Measurements from ENCODE around the gene HOXC13. TPM values are rescaled to one million over a fixed set of nuclear protein-coding genes. Genes with fewer than 3 reads are reported as not detected.

Gene HOXC13
- total RNA-seq, 2 experiments from 2014 or later: 0.06 TPM; not detected in 1

GRCh38 chr12:53948650-53949593 is 10.3 kb downstream of the HOXC13 start:
- no peak overlapping the region for H3K4me3 ChIP-seq (ENCODE audit: low read depth, low read length, poor library complexity, severe bottlenecking)
- TF ChIP-seq EZH2phosphoT487 (IDR thresholded peaks at IDR 0.05; ENCODE audit: borderline replicate concordance, low read depth, low read length) (no peak), CTCF (conservative IDR thresholded peaks at IDR 0.05; ENCODE audit: low read length) (no peak)
- DNase-seq (ENCODE audit: low spot score): no peak
- H3K36me3 ChIP-seq (ENCODE audit: insufficient read depth, low read length): no peaks in the 10 kb centered on the region
- H3K9me2 ChIP-seq (ENCODE audit: insufficient read depth, low read length): no peaks in the 10 kb centered on the region
- intact Hi-C loops (cut with micrococcal nuclease; ENCODE audit: unreplicated experiment): no loop called here
- no peaks in the 10 kb centered on the region for H3K79me2 ChIP-seq (ENCODE audit: insufficient read depth, low read depth, low read length)
- no peaks in the 10 kb centered on the region for H3K4me1 ChIP-seq (ENCODE audit: insufficient read depth, low read length, poor library complexity, severe bottlenecking)
- ChIA-PET CTCF (ENCODE audit: unreplicated experiment) (interaction anchor here (0.6 kb wide), 1 partner anchor 23 kb away, joined by 3 read pairs; no protein-coding TSS in a partner anchor), POLR2A (no interaction called here)
- H4K20me1 ChIP-seq (ENCODE audit: insufficient read depth, low read length): no peaks in the 10 kb centered on the region; the same call in 1 of the 2 replicates
- no TSS peak for BruUV-seq (replicated peaks)
- no peak overlapping the region for H3K27ac ChIP-seq (ENCODE audit: low read depth, low read length, poor library complexity, severe bottlenecking)
- no peaks in the 10 kb centered on the region for H3K9me3 ChIP-seq (ENCODE audit: low read length)
- H3K4me2 ChIP-seq (ENCODE audit: low read length): no peak overlapping the region
- H2AFZ ChIP-seq (ENCODE audit: low read length): no peak overlapping the region

- Histone ChIP-seq H2AFZ (ENCODE audit: low read length) (no peak overlapping the region), H3K9me3 (ENCODE audit: low read length) (no peaks in the 10 kb centered on the region), H3K4me1 (ENCODE audit: insufficient read depth, low read length, poor library complexity, severe bottlenecking) (no peaks in the 10 kb centered on the region), H3K9me2 (ENCODE audit: insufficient read depth, low read length) (no peaks in the 10 kb centered on the region), H4K20me1 (ENCODE audit: insufficient read depth, low read length) (no peaks in the 10 kb centered on the region; the same call in 1 of the 2 replicates), H3K36me3 (ENCODE audit: insufficient read depth, low read length) (no peaks in the 10 kb centered on the region), H3K27ac (ENCODE audit: low read depth, low read length, poor library complexity, severe bottlenecking) (no peak overlapping the region), H3K4me3 (ENCODE audit: low read depth, low read length, poor library complexity, severe bottlenecking) (no peak overlapping the region), H3K4me2 (ENCODE audit: low read length) (no peak overlapping the region), H3K79me2 (ENCODE audit: insufficient read depth, low read depth, low read length) (no peaks in the 10 kb centered on the region)
- TF ChIP-seq CTCF (conservative IDR thresholded peaks at IDR 0.05; ENCODE audit: low read length): no peak
- no peak for TF ChIP-seq EZH2phosphoT487 (IDR thresholded peaks at IDR 0.05; ENCODE audit: borderline replicate concordance, low read depth, low read length)
- no TSS peak for BruUV-seq (replicated peaks)
- no peak for DNase-seq (ENCODE audit: low spot score)
- intact Hi-C loops (cut with micrococcal nuclease; ENCODE audit: unreplicated experiment): no loop called here
- POLR2A ChIA-PET: no interaction called here
- CTCF ChIA-PET (ENCODE audit: unreplicated experiment): interaction anchor here (0.6 kb wide), 1 partner anchor 22 kb away, joined by 3 read pairs; no protein-coding TSS in a partner anchor
Observed at GRCh38 chr12:53949631-53950436, 11.2 kb downstream of the HOXC13 start.
